Ovary (tissue), 9 donors: ENCODE data around the gene BRSK2. TPM values are rescaled to one million over a fixed set of nuclear protein-coding genes. Genes with fewer than 3 reads are reported as not detected.
"Not testable (repeated sequence)": the region's sequence is repeated elsewhere in the genome, so short reads cannot be mapped to it uniquely, and the experiment has no call there.

ENCODE experiments used
- DNase-seq, 5 donors: peaks; one replicate each; pipeline ENCODE4 v3.0.0-alpha.2; 2019 to 2020
- H3K27ac ChIP-seq, 2 donors: fragments of 200-600 bp; one replicate each; pipeline versions ENCODE4 v1.5.1 to v1.8.0; 2019 to 2022
- H3K27me3 ChIP-seq: fragments of 200-600 bp; one replicate; pipeline ENCODE4 v1.8.0; 2022
- H3K36me3 ChIP-seq: fragments of 200-600 bp; sonication (generic); one replicate; pipeline ENCODE4 v1.5.1; 2019
- H3K4me1 ChIP-seq: one replicate; pipeline ENCODE4 v1.8.1; 2013; ENCODE audit warnings: mild to moderate bottlenecking, moderate library complexity; ENCODE audit not compliant: insufficient read depth
- H3K4me3 ChIP-seq: fragments of 200-600 bp; sonication (generic); one replicate; pipeline ENCODE4 v1.5.1; 2017
- H3K9me3 ChIP-seq, 2 donors: fragments of 200-600 bp in 1 of 2; sonication (generic) in 1 of 2; one replicate each; pipeline versions ENCODE4 v1.5.1 to v1.8.1; 2013 to 2019; ENCODE audit warnings: mild to moderate bottlenecking in 1 of 2, moderate library complexity in 1 of 2
- CTCF ChIP-seq, 3 donors: fragments of 450-650 bp in 2 of 3; fragments of 200-600 bp in 1 of 3; IDR thresholded peaks; one replicate each; pipeline versions ENCODE4 v1.5.1 to v1.8.0; 2016 to 2022; ENCODE audit warnings: antibody characterized with exemption in 3 of 3, mild to moderate bottlenecking in 1 of 3
- EP300 ChIP-seq: sonication (generic); formaldehyde crosslinking; IDR thresholded peaks from one replicate; pipeline ENCODE4 v1.6.1; 2017; ENCODE audit warnings: antibody characterized with exemption
- POLR2A ChIP-seq: fragments of 450-650 bp; IDR thresholded peaks from one replicate; pipeline ENCODE4 v1.6.1; 2017; ENCODE audit warnings: antibody characterized with exemption, mild to moderate bottlenecking, moderate library complexity
- WGBS, 3 donors: extraction: QIAGEN DNeasy Blood & Tissue Kit in 1 of 3; methylation state at CpG; one replicate each; pipeline versions ENCODE4 v1.1.5 to v1.1.7; 2013 to 2017; 5-methylcytosine and 5-hydroxymethylcytosine counted together
- intact Hi-C, 4 donors: fragments of 100-400 bp; cut with DNase I; formaldehyde crosslinking; loops; one replicate each; pipeline versions ENCODE4 v1.11.0 to v1.15.1; 2022 to 2023
- polyA plus RNA-seq, 2 donors: library from polyadenylated mRNA; stranded (reverse); fragments of 200-250 nt in 1 of 2; fragments of 350-450 nt in 1 of 2; fragmentation: Illumina TruSeq in 1 of 2; extraction: RNeasy Lipid Tissue Mini Kit (QIAGEN cat#74804) in 1 of 2; gene quantifications; one replicate each; pipeline ENCODE4 v1.2.3, GENCODE V29; 2013 to 2014
- total RNA-seq, 7 donors: library from RNA; depleted of rRNA in 2 of 7; stranded (reverse); fragments of >200 nt in 2 of 7; fragmentation: NEBNext Ultra II Directional in 3 of 7; extraction: Animal tissue kit (Norgen Biotek cat#: 25700) in 3 of 7; gene quantifications; one replicate each; pipeline versions ENCODE4 v1.1.0 to v1.2.4, GENCODE V29; 2016 to 2023
- donor health status: DM: no; HTN: no; CAD: no; lungs with moderate emphysema.
- donor health status: DM: no; HTN: no; CAD: no.
- donor health status: Bipolar disorder and iron deficiency.
- donor health status: DM: yes; HTN: yes; CAD: no.
- donor health status: DM: no; HTN: no; CAD: no.
- donor health status: DM: yes; HTN: yes; CAD: no.

The BRSK2 gene
- total and polyA plus RNA-seq, 9 donors: 0.22 to 1.5 (median 0.52) TPM

GRCh38 chr11:1415631-1416030 is 25.9 kb downstream of the BRSK2 start:
- 86 to 94% (median 87%) methylated on average over 7 of the region's 7 CpGs for WGBS, 3 donors
- Histone ChIP-seq H3K4me1 (no peaks in the 10 kb centered on the region), H3K27me3 (no peaks in the 10 kb centered on the region), H3K4me3 (no peak overlapping the region), H3K36me3 (no peaks in the 10 kb centered on the region), H3K27ac (no peak overlapping the region), H3K9me3 (peaks cover 0 to 4% of the 10 kb centered on the region in 2 donors)
- intact Hi-C loops: no loop called here
- no peak for DNase-seq
- TF ChIP-seq CTCF (IDR thresholded peaks at IDR 0.05): no peak
- no peak for TF ChIP-seq EP300
- TF ChIP-seq POLR2A: no peak

GRCh38 chr11:1418192-1418795 is 28.6 kb downstream of the BRSK2 start:
- H3K4me1 ChIP-seq, H3K9me3 ChIP-seq, H3K4me3 ChIP-seq, H3K27me3 ChIP-seq, intact Hi-C loops, DNase-seq, H3K27ac ChIP-seq, H3K36me3 ChIP-seq: not testable (repeated sequence)
- 98 to 100% (median 100%) methylated on average over 1 of the region's 1 CpG for WGBS, 3 donors

GRCh38 chr11:1419811-1420210 is 30.1 kb downstream of the BRSK2 start:
- H3K27me3 ChIP-seq: no peaks in the 10 kb centered on the region
- H3K4me1 ChIP-seq: no peaks in the 10 kb centered on the region
- H3K9me3 ChIP-seq: peaks cover 0 to 4% of the 10 kb centered on the region in 2 donors
- H3K27ac ChIP-seq: no peak overlapping the region
- no peaks in the 10 kb centered on the region for H3K36me3 ChIP-seq
- TF ChIP-seq EP300: no peak
- no peak for TF ChIP-seq CTCF (IDR thresholded peaks at IDR 0.05)
- TF ChIP-seq POLR2A: no peak
- 85 to 91% (median 88%) methylated on average over 17 of the region's 17 CpGs for WGBS, 3 donors
- H3K4me3 ChIP-seq: no peak overlapping the region
- intact Hi-C loops: no loop called here
- DNase-seq: no peak

- no peaks in the 10 kb centered on the region for H3K4me1 ChIP-seq
- TF ChIP-seq POLR2A (no peak), EP300 (no peak), CTCF (IDR thresholded peaks at IDR 0.05) (no peak)
- intact Hi-C loops: no loop called here
- no peak overlapping the region for H3K4me3 ChIP-seq
- no peaks in the 10 kb centered on the region for H3K36me3 ChIP-seq
- WGBS, 3 donors: 83 to 91% (median 84%) methylated on average over 11 of the region's 11 CpGs
- DNase-seq: no peak
- H3K9me3 ChIP-seq: peaks cover 0 to 4% of the 10 kb centered on the region in 2 donors
- no peak overlapping the region for H3K27ac ChIP-seq
- H3K27me3 ChIP-seq: no peaks in the 10 kb centered on the region
Measured at GRCh38 chr11:1421291-1421690, 31.6 kb downstream of the BRSK2 start.

- H3K27ac ChIP-seq: no peak overlapping the region
- no peak for DNase-seq
- no peaks in the 10 kb centered on the region for H3K27me3 ChIP-seq
- peaks cover 0 to 4% of the 10 kb centered on the region in 2 donors for H3K9me3 ChIP-seq
- intact Hi-C loops: no loop called here
- no peaks in the 10 kb centered on the region for H3K4me1 ChIP-seq
- WGBS, 3 donors: 38 to 47% (median 47%) methylated on average over 8 to 9 of the region's 9 CpGs
- H3K4me3 ChIP-seq: no peak overlapping the region
- TF ChIP-seq POLR2A (no peak), EP300 (no peak), CTCF (IDR thresholded peaks at IDR 0.05) (no peak)
- H3K36me3 ChIP-seq: no peaks in the 10 kb centered on the region
Measured at GRCh38 chr11:1422481-1422880, 32.7 kb downstream of the BRSK2 start.
